ENCODE data around the gene CARD9.
A peak's percentile ranks its signal among the peaks of the same experiment; 100 is the strongest.

Gene CARD9

DNA sequence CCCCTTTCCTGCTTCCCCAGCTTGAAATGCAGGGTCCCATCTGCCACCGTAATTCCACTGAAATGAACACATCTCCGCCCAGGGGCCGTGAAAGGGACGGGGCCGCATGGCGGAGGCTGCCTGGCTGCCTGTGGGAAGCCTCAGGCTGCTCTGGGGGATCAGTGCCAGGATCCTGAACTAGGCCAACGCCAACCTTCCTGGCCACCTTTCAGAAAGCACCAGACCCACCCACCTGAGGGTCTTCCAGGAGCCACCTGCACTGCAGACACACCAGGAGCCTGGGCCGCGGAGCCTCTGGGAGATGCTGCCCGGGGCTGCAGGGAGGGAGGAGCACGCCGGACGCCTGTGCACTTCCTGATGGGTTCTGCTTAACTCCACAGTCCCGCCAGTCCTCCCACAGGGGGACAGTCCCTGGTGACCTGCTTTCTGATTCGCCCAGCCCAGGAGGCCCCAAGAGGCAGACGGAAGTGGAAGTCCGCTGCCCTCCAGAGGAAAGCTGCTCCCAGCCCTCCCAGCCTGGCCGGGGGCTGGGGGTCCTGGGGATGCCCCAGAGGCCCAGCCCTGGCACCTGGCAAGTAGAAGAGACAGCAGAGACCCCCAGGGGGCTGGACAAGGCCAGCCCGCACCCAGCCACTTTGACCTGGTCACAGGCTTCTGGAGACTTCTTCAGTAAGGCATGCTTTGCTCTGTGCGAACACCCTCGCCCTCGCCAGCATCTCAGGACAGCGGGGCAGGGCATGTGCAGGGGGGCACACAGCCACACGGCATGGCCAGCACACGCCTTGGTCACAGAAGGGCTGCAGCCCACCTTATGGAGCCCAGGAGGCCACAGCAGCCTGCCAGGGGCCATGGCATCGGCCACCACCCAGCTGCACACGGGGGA lies at the start of gene CARD9:
Gene CARD9, minus strand, starts transcription at position 370 of the 883 bp plus-strand sequence. CDS start 1,591 bp downstream, outside the sequence.
- in situ Hi-C loops (cut with MboI; ENCODE audit: low sequenced_read_pairs), result no loop called here
- no peaks in the 10 kb centered on the region for H3K4me1 ChIP-seq
- no peak within 1 kb of the TSS for H3K4me3 ChIP-seq
- H3K27me3 ChIP-seq (ENCODE audit: low read depth), result no peaks in the 10 kb centered on the region
- DNase-seq (ENCODE audit: low spot score in 2 of 2), result no peak
- no peaks in the 10 kb centered on the region for H3K9me3 ChIP-seq
- H3K36me3 ChIP-seq (replicated peaks), result peaks cover 23% of the 10 kb centered on the region

- H3K36me3 ChIP-seq (replicated peaks), result peaks cover 60% of the 10 kb centered on the region
- no peaks in the 10 kb centered on the region for H3K27me3 ChIP-seq (ENCODE audit: low read depth)
- no peak for DNase-seq (ENCODE audit: low spot score in 2 of 2)
- H3K9me3 ChIP-seq, result no peaks in the 10 kb centered on the region
- in situ Hi-C loops (cut with MboI; ENCODE audit: low sequenced_read_pairs), result no loop called here
- H3K4me3 ChIP-seq, result no peak overlapping the region
- no peaks in the 10 kb centered on the region for H3K4me1 ChIP-seq
These were observed 49.4 kb upstream of the CARD9 start for GRCh38 chr9:136422876-136423275.

DNA sequence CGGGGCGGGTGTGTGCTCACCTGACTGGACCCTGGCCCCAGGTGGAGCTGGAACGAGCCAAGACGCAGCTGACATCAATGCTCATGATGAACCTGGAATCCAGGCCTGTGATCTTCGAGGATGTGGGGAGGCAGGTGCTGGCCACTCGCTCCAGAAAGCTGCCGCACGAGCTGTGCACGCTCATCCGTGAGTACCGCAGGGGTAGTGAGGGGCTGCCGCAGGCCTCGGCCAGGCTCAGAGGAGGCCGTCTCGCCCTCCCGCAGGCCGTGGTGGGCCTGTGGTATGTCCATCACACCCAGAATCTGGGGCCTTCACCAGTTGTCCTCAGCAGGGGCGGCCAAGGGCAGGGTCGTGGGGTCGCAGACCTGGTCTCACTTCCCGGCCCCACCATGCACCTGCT lies 48.3 kb upstream of the CARD9 start:
- H3K9me3 ChIP-seq, result no peaks in the 10 kb centered on the region
- no peaks in the 10 kb centered on the region for H3K27me3 ChIP-seq (ENCODE audit: low read depth)
- in situ Hi-C loops (cut with MboI; ENCODE audit: low sequenced_read_pairs), result no loop called here
- peaks cover 64% of the 10 kb centered on the region for H3K36me3 ChIP-seq (replicated peaks)
- no peaks in the 10 kb centered on the region for H3K4me1 ChIP-seq
- DNase-seq (ENCODE audit: low spot score in 2 of 2), result no peak
- no peak overlapping the region for H3K4me3 ChIP-seq

DNA sequence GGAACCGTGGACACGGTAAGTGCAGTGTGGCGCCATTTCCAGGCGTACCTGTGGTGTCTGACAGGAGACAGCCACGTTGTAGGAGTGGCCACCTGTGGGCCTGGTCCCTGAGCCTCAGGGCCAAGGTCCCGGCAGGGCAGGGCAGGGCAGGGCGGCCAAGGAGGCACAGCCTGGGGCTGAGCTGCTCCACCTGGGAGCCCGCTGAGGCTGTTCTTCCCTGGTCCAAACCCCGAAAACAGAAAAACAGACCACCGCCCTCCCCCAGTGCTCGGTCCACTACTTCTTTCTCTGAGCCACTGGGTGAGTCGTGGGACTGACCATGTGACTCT lies 45.6 kb upstream of the CARD9 start:
- H3K36me3 ChIP-seq (replicated peaks), result peaks cover 82% of the 10 kb centered on the region

DNA sequence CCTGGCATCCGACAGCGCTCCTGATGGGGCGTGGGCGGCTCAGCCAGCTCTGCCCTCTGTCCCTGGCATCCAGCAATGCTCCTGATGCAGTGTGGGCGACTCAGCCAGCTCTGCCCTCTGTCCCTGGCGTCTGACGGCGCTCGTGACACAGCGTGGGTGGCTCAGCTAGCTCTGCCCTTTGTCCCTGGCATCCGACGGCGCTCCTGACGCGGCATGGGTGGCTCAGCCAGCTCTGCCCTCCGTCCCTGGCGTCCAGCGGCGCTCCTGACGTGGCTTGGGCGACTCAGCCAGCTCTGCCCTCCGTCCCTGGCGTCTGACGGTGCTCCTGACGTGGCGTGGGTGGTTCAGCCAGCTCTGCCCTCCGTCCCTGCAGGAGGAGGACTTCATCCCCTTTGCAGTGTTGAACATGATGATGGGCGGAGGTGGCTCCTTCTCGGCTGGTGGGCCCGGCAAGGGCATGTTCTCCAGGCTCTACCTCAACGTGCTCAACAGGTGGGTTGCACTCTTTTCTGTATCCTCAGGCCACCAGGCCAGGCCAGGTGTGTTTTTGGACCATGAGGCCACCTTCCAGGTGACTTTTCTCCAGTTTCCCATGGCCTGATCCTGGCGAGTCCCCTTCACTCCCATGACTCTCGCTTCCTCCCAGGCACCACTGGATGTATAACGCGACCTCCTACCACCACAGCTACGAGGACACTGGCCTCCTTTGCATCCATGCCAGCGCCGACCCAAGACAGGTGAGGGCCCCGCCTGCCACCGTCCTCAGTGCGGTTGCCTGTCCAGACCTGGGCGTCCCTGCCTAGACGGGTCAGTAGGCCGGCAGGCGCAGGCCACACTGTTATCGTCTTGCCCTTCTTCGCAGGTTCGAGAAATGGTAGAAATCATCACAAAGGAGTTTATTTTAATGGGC lies 45.0 kb upstream of the CARD9 start:
- no peaks in the 10 kb centered on the region for H3K4me1 ChIP-seq
- H3K27me3 ChIP-seq (ENCODE audit: low read depth), result no peaks in the 10 kb centered on the region
- in situ Hi-C loops (cut with MboI; ENCODE audit: low sequenced_read_pairs), result no loop called here
- H3K36me3 ChIP-seq (replicated peaks), result peaks cover 82% of the 10 kb centered on the region
- no peak for DNase-seq (ENCODE audit: low spot score in 2 of 2)
- no peaks in the 10 kb centered on the region for H3K9me3 ChIP-seq
- H3K4me3 ChIP-seq, result no peak overlapping the region

More for the DNA sequence above, 45.6 kb upstream of the CARD9 start:
- H3K4me1 ChIP-seq, result no peaks in the 10 kb centered on the region
- H3K4me3 ChIP-seq, result no peak overlapping the region
- H3K9me3 ChIP-seq, result no peaks in the 10 kb centered on the region
- in situ Hi-C loops (cut with MboI; ENCODE audit: low sequenced_read_pairs), result no loop called here
- H3K27me3 ChIP-seq (ENCODE audit: low read depth), result no peaks in the 10 kb centered on the region
- DNase-seq (ENCODE audit: low spot score in 2 of 2), result no peak

- peaks cover 82% of the 10 kb centered on the region for H3K36me3 ChIP-seq (replicated peaks)
These were observed 43.4 kb upstream of the CARD9 start for GRCh38 chr9:136416914-136417313.

DNA sequence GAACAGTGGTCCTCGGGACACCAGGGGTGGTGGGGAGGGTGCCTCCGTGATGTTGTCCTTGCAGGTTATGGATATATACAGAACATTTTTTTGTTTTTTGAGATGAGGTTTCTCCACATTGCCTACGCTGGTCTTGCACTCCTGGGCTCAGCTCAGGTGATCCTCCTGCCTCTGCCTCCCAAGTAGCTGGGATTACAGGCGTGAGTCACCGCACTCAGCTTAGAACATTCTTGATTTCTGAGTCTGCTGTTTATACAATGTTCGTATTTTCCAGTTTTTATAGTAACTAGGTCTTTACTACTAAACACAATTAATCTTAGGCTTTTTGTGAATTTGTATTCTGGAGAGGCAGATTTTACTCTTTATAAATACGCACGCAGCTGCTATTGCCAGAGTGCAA lies 43.0 kb upstream of the CARD9 start:
- in situ Hi-C loops (cut with MboI; ENCODE audit: low sequenced_read_pairs), result no loop called here
- peaks cover 11% of the 10 kb centered on the region; the same call in 1 of the 2 replicates for H3K4me1 ChIP-seq
- H3K4me3 ChIP-seq, result no peak overlapping the region
- H3K27me3 ChIP-seq (ENCODE audit: low read depth), result no peaks in the 10 kb centered on the region
- no peak for DNase-seq (ENCODE audit: low spot score in 2 of 2)
- H3K9me3 ChIP-seq, result no peaks in the 10 kb centered on the region
- H3K36me3 ChIP-seq (replicated peaks), result peaks cover 81% of the 10 kb centered on the region

More at GRCh38 chr9:136416914-136417313, 43.4 kb upstream of the CARD9 start:
- Histone ChIP-seq H3K4me1 (peaks cover 6% of the 10 kb centered on the region; the same call in 1 of the 2 replicates), H3K4me3 (no peak overlapping the region), H3K27me3 (ENCODE audit: low read depth) (no peaks in the 10 kb centered on the region), H3K9me3 (no peaks in the 10 kb centered on the region)
- DNase-seq (ENCODE audit: low spot score in 2 of 2), result no peak
- in situ Hi-C loops (cut with MboI; ENCODE audit: low sequenced_read_pairs), result no loop called here

DNA sequence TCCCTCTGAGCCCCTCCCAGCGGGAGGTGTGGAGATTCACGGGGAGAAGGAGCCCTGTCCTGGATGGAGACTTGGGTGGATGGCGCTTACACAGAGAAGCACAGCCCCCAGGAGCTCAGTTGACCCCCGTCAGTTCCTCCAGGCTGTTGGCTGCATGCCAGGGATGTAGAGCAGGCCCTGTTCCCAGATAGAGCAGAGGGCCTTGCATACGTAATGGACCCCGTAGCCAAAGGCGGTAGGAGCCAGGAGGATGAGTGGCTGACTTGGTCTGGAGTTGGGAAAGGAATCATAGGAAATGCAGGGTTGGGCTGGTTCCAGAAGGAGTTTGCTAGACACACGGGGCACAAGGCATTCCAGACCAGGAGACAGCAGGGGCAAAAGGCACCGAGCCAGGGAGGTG lies 39.5 kb upstream of the CARD9 start:
- H3K27me3 ChIP-seq (ENCODE audit: low read depth), result no peaks in the 10 kb centered on the region
- H3K9me3 ChIP-seq, result no peaks in the 10 kb centered on the region
- peaks cover 21% of the 10 kb centered on the region for H3K4me1 ChIP-seq
- H3K4me3 ChIP-seq, result no peak overlapping the region
- H3K36me3 ChIP-seq (replicated peaks), result peaks cover 71% of the 10 kb centered on the region
- in situ Hi-C loops (cut with MboI; ENCODE audit: low sequenced_read_pairs), result no loop called here
- DNase-seq (ENCODE audit: low spot score in 2 of 2), result no peak

GRCh38 chr9:136411378-136411777 lies 37.9 kb upstream of the CARD9 start:
- peaks cover 21% of the 10 kb centered on the region for H3K4me1 ChIP-seq
- DNase-seq (ENCODE audit: low spot score in 2 of 2), result no peak
- in situ Hi-C loops (cut with MboI; ENCODE audit: low sequenced_read_pairs), result no loop called here
- H3K27me3 ChIP-seq (ENCODE audit: low read depth), result no peaks in the 10 kb centered on the region
- H3K36me3 ChIP-seq (replicated peaks), result peaks cover 73% of the 10 kb centered on the region
- H3K9me3 ChIP-seq, result no peaks in the 10 kb centered on the region
- peak overlapping the region; percentile 99 for H3K4me3 ChIP-seq

- no peaks in the 10 kb centered on the region for H3K9me3 ChIP-seq
- in situ Hi-C loops (cut with MboI; ENCODE audit: low sequenced_read_pairs), result no loop called here
- no peaks in the 10 kb centered on the region for H3K27me3 ChIP-seq (ENCODE audit: low read depth)
- H3K4me3 ChIP-seq, result peak within 1 kb of the TSS; percentile 99
- peak; percentile 67 to 94 for DNase-seq (ENCODE audit: low spot score in 2 of 2)
- H3K4me1 ChIP-seq, result peaks cover 21% of the 10 kb centered on the region
- peaks cover 73% of the 10 kb centered on the region for H3K36me3 ChIP-seq (replicated peaks)
These were observed 37.2 kb upstream of the CARD9 start, which contains the start of the genes ENTR1 and PMPCA for GRCh38 chr9:136410500-136411287. Gene ENTR1 (minus strand): TSS chr9:136410614. CDS start chr9:136410397, 217 bp downstream. Gene PMPCA (plus strand): TSS chr9:136410658. CDS start chr9:136410669, 11 bp downstream.

DNA sequence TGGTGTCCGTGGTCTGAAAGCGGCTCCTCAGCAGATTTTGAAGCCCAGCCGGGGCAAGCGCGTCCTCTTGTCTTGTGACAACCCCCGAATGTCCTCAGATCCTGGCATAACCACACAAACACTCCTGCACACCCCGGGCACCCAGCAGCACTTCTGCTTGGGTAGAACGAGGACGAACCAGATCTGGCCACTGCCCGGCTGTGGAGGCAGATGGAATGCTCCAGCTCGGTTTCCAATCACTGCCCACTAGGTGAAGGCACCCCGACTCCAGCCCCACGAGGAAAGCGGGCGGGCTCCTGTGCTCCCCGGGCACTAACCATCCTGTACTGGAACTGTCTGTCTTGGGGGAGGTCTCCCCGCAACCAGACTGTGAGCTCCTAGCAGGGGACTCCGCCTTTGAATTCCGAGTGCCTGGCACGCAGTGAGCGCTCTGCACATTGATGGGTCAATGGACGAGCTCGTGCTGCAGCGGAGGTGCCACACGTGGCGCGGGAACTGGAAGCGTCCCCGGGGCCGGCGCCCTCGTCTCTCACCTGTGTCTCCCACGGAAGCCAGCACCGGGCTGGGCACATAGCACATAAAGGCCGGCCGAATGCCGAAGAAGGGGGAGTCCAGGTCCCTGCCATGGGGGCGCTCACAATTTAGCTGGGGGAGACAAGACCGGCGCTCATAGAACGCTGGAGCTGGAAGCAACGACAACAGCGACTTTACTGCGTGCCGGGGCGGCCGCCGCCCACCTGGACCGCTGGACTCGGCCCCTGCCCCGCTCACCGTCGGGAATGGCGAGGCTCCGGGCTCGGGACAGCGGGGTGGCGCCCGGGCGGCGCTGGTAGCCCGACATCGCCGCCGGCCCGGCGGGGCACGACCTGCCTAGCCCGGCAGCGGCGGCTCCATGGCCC lies 36.3 kb upstream of the CARD9 start:
- Histone ChIP-seq H3K9me3 (no peaks in the 10 kb centered on the region), H3K4me1 (peaks cover 21% of the 10 kb centered on the region), H3K4me3 (peak overlapping the region; percentile 99), H3K27me3 (ENCODE audit: low read depth) (no peaks in the 10 kb centered on the region), H3K36me3 (replicated peaks) (peaks cover 73% of the 10 kb centered on the region)
- in situ Hi-C loops (cut with MboI; ENCODE audit: low sequenced_read_pairs), result no loop called here
- peak in 1 of 2 experiments; percentile 54 for DNase-seq (ENCODE audit: low spot score in 2 of 2)

DNA sequence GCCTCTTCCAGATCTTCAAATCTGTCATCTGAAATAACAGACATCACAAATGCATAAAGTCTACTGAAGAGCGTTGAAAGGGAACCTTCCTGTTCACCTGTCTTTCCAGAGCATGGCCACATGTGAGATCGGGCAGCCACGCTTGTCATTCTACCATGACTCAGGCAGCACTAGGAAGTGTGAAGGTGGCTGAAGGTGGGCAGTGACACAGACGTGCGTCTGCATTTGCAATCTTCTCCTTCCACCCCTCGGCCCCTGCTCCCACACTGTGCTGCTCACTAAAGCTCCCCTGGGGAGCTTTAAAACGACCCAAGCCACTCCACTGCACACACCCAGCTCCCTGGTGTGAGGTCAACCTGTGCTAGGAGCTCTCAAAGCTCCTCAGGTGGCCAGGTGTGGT lies 34.4 kb upstream of the CARD9 start:
- DNase-seq (ENCODE audit: low spot score in 2 of 2), result no peak
- in situ Hi-C loops (cut with MboI; ENCODE audit: low sequenced_read_pairs), result no loop called here
- H3K36me3 ChIP-seq (replicated peaks), result peaks cover 67% of the 10 kb centered on the region

More for the DNA sequence above, 34.4 kb upstream of the CARD9 start:
- Histone ChIP-seq H3K4me3 (no peak overlapping the region), H3K27me3 (ENCODE audit: low read depth) (no peaks in the 10 kb centered on the region), H3K9me3 (no peaks in the 10 kb centered on the region), H3K4me1 (peaks cover 21% of the 10 kb centered on the region)

All from HAP-1 (cell line).